HG03521 (cell line): ENCODE data around the gene EIF5B.
"Not testable (repeated sequence)": the region's sequence is repeated elsewhere in the genome, so short reads cannot be mapped to it uniquely, and the experiment has no call there.

Experiments used
- ATAC-seq: cut with Tn5 transposase; IDR thresholded peaks from one replicate; pipeline ENCODE4 v1.9.1; 2021; ENCODE audit warnings: mild to moderate bottlenecking, moderate library complexity; ENCODE audit not compliant: unreplicated experiment

Gene EIF5B

GRCh38 chr2:99356853-99357252 lies 19.7 kb downstream of the EIF5B start:
- ATAC-seq = peak; percentile 46

DNA sequence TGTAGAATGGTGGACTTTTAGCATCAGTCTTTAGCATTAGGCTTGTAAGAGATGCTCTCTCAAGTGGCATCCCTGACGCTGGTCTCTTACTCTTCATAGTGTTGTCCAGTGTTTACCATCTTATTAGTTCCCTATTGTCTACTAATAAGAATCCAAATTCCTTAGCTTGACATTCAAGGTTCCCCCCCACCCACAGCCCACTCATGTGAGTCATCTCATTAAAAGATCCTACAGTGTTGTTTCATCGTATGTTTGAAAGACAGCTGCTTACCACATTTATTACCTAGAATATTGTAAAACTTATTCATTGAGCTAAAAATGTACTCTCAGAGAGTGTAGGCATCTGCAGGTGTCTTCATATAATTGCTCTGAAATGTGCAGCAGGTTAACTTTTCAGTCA lies 28.5 kb downstream of the EIF5B start:
- no peak for ATAC-seq

DNA sequence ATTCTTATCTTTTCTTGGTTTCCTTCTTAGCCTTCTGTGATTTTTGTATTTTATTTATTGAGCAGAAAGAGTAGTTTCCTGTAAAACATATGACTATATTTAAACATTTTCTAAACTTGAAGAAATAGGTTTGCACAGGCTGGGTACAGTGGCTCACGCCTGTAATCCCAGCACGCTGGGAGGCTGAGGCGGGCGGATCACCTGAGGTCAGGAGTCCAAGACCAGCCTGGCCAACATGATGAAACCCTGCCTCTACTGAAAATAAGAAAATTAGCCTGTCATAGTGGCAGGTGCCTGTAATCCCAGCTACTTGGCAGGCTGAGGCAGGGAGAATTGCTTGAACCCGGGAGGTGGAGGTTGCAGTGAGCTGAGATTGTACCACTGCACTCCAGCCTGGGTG lies 31.7 kb downstream of the EIF5B start:
- ATAC-seq = not testable (repeated sequence)

GRCh38 chr2:99373144-99373543 lies 36.0 kb downstream of the EIF5B start:
- ATAC-seq = no peak

DNA sequence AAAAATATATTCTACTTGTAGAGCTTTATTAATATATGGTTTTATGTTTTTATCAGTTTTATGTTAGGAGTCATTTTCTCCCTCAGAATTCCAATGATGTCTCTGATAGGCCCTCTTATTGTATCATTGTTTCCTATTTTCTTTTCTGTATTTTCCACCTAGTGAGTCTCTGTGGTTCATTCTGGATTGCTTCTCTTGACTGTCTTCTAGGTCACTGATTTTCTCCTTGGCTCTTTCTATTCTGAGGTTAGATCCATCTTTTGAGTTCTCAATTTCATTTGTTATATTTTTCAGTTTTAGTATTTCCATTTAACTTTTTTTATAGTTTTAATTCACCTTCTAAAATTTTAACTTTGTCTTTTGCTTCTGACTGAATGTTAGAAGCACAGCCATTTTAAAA lies 37.6 kb downstream of the EIF5B start:
- ATAC-seq = no peak

DNA sequence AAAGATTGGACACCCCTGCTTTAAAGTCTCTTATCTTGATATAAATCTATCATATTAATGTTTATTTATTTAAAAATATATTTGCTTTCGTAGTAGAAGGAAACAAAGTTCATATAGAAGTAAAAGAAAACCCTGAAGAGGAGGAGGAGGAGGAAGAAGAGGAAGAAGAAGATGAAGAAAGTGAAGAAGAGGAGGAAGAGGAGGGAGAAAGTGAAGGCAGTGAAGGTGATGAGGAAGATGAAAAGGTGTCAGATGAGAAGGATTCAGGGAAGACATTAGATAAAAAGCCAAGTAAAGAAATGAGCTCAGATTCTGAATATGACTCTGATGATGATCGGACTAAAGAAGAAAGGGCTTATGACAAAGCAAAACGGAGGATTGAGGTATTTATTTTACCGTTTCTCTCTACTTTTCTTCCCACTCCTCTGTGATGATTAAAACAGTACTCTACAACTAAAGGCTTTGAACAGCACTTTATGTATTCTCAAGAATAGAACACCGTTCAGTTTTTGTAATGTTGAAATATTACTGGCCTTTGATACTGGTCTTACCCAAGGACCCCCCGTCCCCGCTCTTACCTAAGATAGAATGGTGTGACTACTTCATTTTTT lies 39.2 kb downstream of the EIF5B start:
- no peak for ATAC-seq

- ATAC-seq = no peak
Observed at GRCh38 chr2:99377879-99378278, 40.7 kb downstream of the EIF5B start.

DNA sequence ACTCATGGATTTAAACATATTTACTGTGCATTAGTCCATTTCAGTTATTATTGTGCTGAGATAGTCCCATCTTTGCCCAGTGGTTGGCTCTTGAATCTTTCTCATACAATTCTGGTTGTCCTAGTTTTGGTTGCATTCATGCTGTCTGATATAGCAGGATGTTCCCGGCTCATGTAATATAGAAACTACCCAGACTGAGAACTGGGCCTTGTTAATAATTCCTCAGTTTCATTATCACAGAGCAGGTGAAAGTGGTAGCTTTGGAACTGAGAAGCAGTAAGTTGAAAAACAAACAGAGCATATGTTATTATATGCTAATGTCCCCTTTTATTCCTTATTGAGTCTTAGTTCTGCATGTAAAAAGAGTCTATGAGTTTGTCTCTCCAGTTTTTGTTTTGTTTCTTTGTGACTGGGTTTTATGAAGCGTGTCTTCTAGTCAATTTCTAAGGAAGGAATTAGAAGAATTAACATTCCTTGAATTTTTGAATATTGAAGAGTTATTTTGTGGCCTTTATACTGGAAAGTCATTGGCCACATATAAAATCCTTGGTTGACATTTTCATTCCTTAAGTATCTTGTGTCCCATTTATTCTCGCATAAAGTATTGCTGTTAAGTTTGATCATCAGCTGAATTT lies 43.3 kb downstream of the EIF5B start:
- ATAC-seq = no peak

DNA sequence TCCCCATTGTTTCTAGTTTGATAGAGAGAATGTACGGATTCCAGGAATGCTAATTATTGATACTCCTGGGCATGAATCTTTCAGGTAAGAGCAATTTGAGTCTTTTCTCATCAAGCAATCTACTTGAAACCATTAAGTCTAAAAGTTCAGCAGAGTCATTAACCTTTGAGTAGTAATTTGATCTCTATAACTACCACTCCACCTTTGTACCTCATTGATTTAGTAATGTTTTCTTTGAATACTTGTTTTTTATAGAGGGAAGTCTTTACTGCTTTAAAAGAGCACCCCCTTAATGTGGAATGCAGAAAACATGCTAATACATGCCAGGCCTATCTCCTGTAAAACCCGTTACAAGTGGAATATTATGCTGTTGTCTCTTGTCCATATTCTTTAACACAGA lies 45.0 kb downstream of the EIF5B start:
- no peak for ATAC-seq

- ATAC-seq = no peak
Observed at GRCh38 chr2:99386011-99386410, 48.8 kb downstream of the EIF5B start.

GRCh38 chr2:99388892-99389291 lies 51.7 kb downstream of the EIF5B start:
- ATAC-seq = no peak

DNA sequence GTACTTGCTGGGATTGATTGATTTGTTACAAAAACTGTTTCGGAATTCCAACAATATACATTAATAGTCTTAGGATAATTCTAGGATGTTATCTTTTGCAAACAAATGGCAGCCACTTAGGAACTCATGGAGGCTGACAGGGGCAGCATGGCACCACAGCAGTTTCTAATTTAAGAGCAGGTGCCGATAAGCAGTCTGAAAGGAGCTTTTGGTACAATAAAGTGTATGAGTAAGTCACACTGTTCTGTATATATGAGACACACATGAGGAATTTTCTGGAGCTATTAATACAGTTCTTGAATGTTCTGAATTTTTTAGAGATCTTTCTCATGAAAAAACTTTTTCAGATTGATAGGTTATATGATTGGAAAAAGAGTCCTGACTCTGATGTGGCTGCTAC lies 52.2 kb downstream of the EIF5B start:
- ATAC-seq = no peak

GRCh38 chr2:99389946-99390345 lies 52.8 kb downstream of the EIF5B start:
- no peak for ATAC-seq

- ATAC-seq = no peak
Observed at GRCh38 chr2:99395589-99396130, 58.5 kb downstream of the EIF5B start.

GRCh38 chr2:99397266-99397920 lies 60.2 kb downstream of the EIF5B start:
- no peak for ATAC-seq

- ATAC-seq = no peak
Observed at GRCh38 chr2:99398303-99398702, 61.1 kb downstream of the EIF5B start.

- ATAC-seq = no peak
Observed at GRCh38 chr2:99399063-99399462, 61.9 kb downstream of the EIF5B start.

GRCh38 chr2:99399795-99400194 lies 62.6 kb downstream of the EIF5B start:
- no peak for ATAC-seq

- ATAC-seq = no peak
Observed at GRCh38 chr2:99401841-99402240, 64.7 kb downstream of the EIF5B start.

DNA sequence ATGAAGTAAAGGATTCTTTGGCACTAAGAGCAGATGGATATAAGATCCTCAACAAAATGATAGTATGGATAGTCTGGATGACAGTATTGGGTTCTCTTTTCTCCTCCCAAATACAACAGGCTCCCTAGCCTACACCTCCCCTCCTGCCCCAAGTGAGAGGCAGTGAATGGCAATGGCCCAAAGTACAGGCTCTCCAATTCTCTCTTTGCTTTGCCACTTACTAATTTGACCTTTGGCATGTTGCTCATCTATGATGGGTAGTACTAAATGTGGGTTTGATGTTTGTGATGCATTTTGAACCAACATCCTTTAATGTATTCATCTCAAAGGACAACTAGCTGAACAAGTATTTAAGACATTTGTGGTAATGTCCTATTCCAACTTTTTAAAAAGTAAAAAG lies 65.9 kb downstream of the EIF5B start:
- ATAC-seq = no peak

DNA sequence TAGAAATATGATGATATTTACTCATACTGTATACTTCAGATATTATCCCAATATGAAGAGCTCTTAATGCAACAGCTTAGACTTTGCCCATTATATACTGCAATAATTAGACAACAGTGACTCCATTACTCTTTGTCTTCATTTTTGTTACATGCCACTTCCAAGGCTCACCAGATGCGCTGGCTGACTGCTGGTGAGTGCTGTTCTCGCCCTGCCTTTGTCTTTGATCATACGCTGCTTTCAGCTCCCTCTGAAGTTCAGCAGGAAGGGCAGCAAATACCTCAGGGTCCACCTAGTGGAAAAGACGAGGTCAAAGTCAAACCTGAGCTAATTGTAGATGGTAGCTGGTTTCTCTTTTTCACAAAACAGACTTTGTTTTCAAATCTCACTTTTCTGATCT lies 66.3 kb downstream of the EIF5B start:
- no peak for ATAC-seq
